ENCODE results near the gene NEK6. TPM values are rescaled to one million over a fixed set of nuclear protein-coding genes. Genes with fewer than 3 reads are reported as not detected.

The NEK6 gene
- total and polyA plus RNA-seq, 3 experiments from 2014 or later, result 9.5 to 66.0 (median 63.0) TPM

- no peak overlapping the region for H3K27ac ChIP-seq (ENCODE audit: low read depth, low read length)
- Mint-ChIP-seq H3K4me1 (peaks cover 59 to 78% (median 65%) of the 10 kb centered on the region in 3 donors), H3K9me3 (no peaks in the 10 kb centered on the region), H3K36me3 (no peaks in the 10 kb centered on the region), H3K27ac (peak overlapping the region in 4 of 8 donors; percentile 7 to 76 (median 56)), H3K27me3 (no peaks in the 10 kb centered on the region), H3K4me3 (peak overlapping the region in 4 of 7 donors; percentile 11 to 68 (median 33))
- H3K4me3 ChIP-seq (ENCODE audit: low read length), result no peak overlapping the region
- peaks cover 58% of the 10 kb centered on the region for H3K4me1 ChIP-seq (ENCODE audit: insufficient read depth, low read length)
- no peak for DNase-seq
- no peaks in the 10 kb centered on the region for H3K27me3 ChIP-seq (ENCODE audit: insufficient read depth, low read length, poor library complexity, severe bottlenecking)
- POLR2A ChIA-PET, result no interaction called here
- CTCF ChIA-PET, result no interaction called here
- H3K9me3 ChIP-seq (ENCODE audit: low read length), result no peaks in the 10 kb centered on the region
- H3K36me3 ChIP-seq (ENCODE audit: insufficient read depth, low read length), result no peaks in the 10 kb centered on the region
Measured at GRCh38 chr9:124214596-124215367, 43.0 kb upstream of the NEK6 start.

DNA sequence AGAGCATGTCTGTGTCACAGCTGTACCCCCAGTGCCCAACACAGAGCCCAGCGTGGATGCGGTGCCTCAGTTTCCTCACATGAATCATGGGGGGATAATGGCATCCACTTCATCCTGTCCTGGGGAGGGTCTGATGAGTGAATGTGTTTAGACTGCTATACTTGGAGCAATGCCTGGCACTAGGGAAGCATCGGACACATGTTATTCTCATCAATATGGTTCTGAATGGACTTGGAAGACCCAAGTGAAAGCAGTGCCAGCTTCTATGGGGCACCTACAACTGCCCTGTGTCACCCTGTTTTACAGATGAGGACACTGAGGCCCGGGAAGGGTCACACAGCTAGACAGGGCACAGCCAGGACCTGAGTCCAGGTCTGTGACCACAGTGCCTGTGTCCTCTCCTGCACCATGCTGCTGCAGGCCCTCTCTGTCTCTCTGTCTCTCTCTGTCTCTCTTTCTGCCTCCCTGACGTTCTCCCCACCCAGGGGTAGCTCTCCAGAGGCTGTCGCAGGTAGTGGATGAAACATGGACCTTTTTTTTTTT lies 42.3 kb upstream of the NEK6 start:
- DNase-seq, result no peak
- Mint-ChIP-seq H3K9me3 (no peaks in the 10 kb centered on the region), H3K4me3 (peak overlapping the region in 2 of 7 donors; percentile 25 to 71), H3K4me1 (peaks cover 60 to 77% (median 67%) of the 10 kb centered on the region in 3 donors), H3K27ac (peak overlapping the region in 3 of 8 donors; percentile 12 to 76 (median 33)), H3K27me3 (no peaks in the 10 kb centered on the region), H3K36me3 (no peaks in the 10 kb centered on the region)
- Histone ChIP-seq H3K4me1 (ENCODE audit: insufficient read depth, low read length) (peaks cover 58% of the 10 kb centered on the region), H3K4me3 (ENCODE audit: low read length) (no peak overlapping the region), H3K27ac (ENCODE audit: low read depth, low read length) (no peak overlapping the region), H3K27me3 (ENCODE audit: insufficient read depth, low read length, poor library complexity, severe bottlenecking) (no peaks in the 10 kb centered on the region), H3K36me3 (ENCODE audit: insufficient read depth, low read length) (no peaks in the 10 kb centered on the region), H3K9me3 (ENCODE audit: low read length) (no peaks in the 10 kb centered on the region)
- ChIA-PET POLR2A (no interaction called here), CTCF (interaction anchor here (1.3 kb wide), 1 partner anchor 32 kb away, joined by 4 read pairs; no protein-coding TSS in a partner anchor)

DNA sequence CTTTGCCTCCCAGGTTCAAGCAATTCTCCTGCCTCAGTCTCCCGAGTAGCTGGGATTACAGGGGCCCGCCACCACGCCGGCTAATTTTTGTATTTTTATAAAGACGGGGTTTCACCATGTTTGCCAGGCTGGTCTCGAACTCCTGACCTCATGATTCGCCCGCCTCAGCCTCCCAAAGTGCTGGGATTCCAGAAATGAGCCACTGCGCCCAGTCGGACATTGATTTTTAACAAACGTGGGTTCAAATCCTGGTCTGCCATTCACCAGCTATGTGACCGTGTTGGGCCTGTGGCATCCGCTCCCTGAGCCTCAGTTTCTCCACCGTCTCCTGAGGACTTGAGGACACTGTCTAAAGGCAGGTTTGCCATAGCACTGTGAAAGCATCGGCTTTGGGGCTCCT lies 41.8 kb upstream of the NEK6 start:
- no peak overlapping the region for H3K4me3 ChIP-seq (ENCODE audit: low read length)

DNA sequence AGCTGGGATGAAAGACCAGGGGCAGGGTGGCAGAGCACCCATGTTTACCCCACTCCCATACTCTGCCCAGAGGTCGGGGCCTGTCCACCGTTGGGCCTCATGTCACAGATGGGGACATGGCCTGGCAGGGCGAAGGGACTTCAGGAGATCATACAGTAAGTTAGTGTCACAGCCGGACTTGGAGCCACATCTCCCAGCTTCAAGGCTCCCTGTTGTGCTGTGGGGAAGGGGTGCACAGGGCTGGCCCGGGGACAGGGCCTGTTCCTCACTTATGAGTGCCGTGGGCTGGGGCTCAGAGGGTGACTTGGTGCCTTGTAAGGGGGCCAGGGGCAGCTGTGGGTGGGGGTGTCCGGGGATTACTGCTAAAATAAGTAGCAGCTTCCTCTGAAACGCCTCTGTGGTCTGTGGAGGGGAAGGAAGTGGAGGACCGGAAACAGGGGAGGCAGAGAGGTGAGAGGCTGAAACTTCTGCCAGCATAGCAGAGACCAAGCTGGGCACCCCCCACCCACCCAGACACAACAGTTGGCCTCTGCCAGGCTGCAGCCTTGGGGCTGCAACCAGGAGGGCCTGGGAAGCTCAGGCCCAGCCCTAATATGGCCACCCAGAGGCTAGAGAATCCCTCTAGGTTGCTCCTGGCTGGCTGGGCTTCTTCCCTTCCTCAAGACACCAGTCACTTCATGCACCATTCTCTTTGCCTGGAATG lies 41.1 kb upstream of the NEK6 start:
- H3K36me3 Mint-ChIP-seq, result no peaks in the 10 kb centered on the region
- Histone ChIP-seq H3K4me3 (ENCODE audit: low read length) (peak overlapping the region; percentile 13), H3K9me3 (ENCODE audit: low read length) (no peaks in the 10 kb centered on the region), H3K36me3 (ENCODE audit: insufficient read depth, low read length) (no peaks in the 10 kb centered on the region), H3K27me3 (ENCODE audit: insufficient read depth, low read length, poor library complexity, severe bottlenecking) (no peaks in the 10 kb centered on the region), H3K4me1 (ENCODE audit: insufficient read depth, low read length) (peaks cover 58% of the 10 kb centered on the region), H3K27ac (ENCODE audit: low read depth, low read length) (peak overlapping the region; percentile 16)
- POLR2A ChIA-PET, result no interaction called here
- H3K4me1 Mint-ChIP-seq, result peaks cover 68 to 74% (median 69%) of the 10 kb centered on the region in 3 donors
- H3K9me3 Mint-ChIP-seq, result no peaks in the 10 kb centered on the region
- CTCF ChIA-PET, result interaction anchor here (1.3 to 1.5 kb wide), 2 partner anchors 19 to 33 kb away, joined by 3 to 4 read pairs; no protein-coding TSS in a partner anchor
- H3K27ac Mint-ChIP-seq, result peak overlapping the region; percentile 56 to 95 (median 84)
- H3K4me3 Mint-ChIP-seq, result peak overlapping the region; percentile 43 to 87 (median 71)
- DNase-seq, result peak in 3 of 5 donors; percentile 32 to 65 (median 47)
- H3K27me3 Mint-ChIP-seq, result no peaks in the 10 kb centered on the region

More for the DNA sequence above, 41.8 kb upstream of the NEK6 start:
- H3K27me3 ChIP-seq (ENCODE audit: insufficient read depth, low read length, poor library complexity, severe bottlenecking), result no peaks in the 10 kb centered on the region
- no peaks in the 10 kb centered on the region for H3K9me3 Mint-ChIP-seq
- no peak for DNase-seq
- no peak overlapping the region for H3K27ac ChIP-seq (ENCODE audit: low read depth, low read length)
- ChIA-PET POLR2A (no interaction called here), CTCF (interaction anchor here (1.3 kb wide), 1 partner anchor 32 kb away, joined by 4 read pairs; no protein-coding TSS in a partner anchor)
- no peaks in the 10 kb centered on the region for H3K27me3 Mint-ChIP-seq
- H3K36me3 Mint-ChIP-seq, result no peaks in the 10 kb centered on the region
- H3K9me3 ChIP-seq (ENCODE audit: low read length), result no peaks in the 10 kb centered on the region
- peaks cover 64 to 72% (median 64%) of the 10 kb centered on the region in 3 donors for H3K4me1 Mint-ChIP-seq
- H3K27ac Mint-ChIP-seq, result peak overlapping the region in 4 of 8 donors; percentile 43 to 85 (median 81)
- peak overlapping the region in 5 of 7 donors; percentile 26 to 79 (median 71) for H3K4me3 Mint-ChIP-seq
- H3K36me3 ChIP-seq (ENCODE audit: insufficient read depth, low read length), result no peaks in the 10 kb centered on the region
- peaks cover 58% of the 10 kb centered on the region for H3K4me1 ChIP-seq (ENCODE audit: insufficient read depth, low read length)

DNA sequence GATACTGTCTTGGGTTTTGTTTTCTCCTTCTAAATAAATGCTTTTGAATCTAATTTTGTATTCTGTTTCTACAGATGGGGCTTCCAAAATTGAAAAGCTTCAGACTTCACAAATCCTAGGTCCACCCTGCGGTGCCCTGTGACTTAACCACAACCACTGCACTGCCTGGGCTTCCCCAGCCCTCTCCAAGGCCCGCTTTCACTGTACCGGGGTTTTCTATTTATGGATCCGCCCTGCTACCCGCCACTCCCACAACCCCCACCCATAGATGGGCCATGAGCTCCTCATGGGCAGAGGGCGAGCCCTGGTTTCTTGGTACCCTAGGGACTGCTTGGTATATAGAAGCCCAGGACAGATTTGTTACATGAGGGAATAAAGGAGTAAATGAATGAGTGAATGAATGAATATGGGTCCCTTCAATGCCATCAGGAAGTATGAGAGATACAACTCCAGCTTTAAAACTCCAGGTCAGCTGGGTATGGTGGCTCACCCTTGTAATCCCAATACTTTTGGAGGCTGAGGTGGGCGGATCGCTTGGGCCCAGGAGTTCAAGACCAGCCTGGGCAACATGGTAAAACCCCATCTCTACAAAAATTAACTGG lies 39.8 kb upstream of the NEK6 start:
- H3K27me3 ChIP-seq (ENCODE audit: insufficient read depth, low read length, poor library complexity, severe bottlenecking), result no peaks in the 10 kb centered on the region
- Mint-ChIP-seq H3K9me3 (no peaks in the 10 kb centered on the region), H3K4me1 (peaks cover 70 to 79% (median 76%) of the 10 kb centered on the region in 3 donors), H3K27ac (peak overlapping the region in 7 of 8 donors; percentile 21 to 95 (median 56)), H3K36me3 (no peaks in the 10 kb centered on the region), H3K27me3 (no peaks in the 10 kb centered on the region), H3K4me3 (peak overlapping the region in 5 of 7 donors; percentile 19 to 87 (median 70))
- no peak overlapping the region for H3K4me3 ChIP-seq (ENCODE audit: low read length)
- H3K36me3 ChIP-seq (ENCODE audit: insufficient read depth, low read length), result no peaks in the 10 kb centered on the region
- ChIA-PET POLR2A (interaction anchor here (0.7 kb wide), 1 partner anchor 1277 kb away, joined by 3 read pairs; no protein-coding TSS in a partner anchor), CTCF (interaction anchor here (0.8 to 1.5 kb wide), 2 partner anchors 21 to 91 kb away, joined by 3 read pairs; no protein-coding TSS in a partner anchor)
- H3K4me1 ChIP-seq (ENCODE audit: insufficient read depth, low read length), result peaks cover 58% of the 10 kb centered on the region
- no peaks in the 10 kb centered on the region for H3K9me3 ChIP-seq (ENCODE audit: low read length)
- H3K27ac ChIP-seq (ENCODE audit: low read depth, low read length), result no peak overlapping the region
- DNase-seq, result no peak

DNA sequence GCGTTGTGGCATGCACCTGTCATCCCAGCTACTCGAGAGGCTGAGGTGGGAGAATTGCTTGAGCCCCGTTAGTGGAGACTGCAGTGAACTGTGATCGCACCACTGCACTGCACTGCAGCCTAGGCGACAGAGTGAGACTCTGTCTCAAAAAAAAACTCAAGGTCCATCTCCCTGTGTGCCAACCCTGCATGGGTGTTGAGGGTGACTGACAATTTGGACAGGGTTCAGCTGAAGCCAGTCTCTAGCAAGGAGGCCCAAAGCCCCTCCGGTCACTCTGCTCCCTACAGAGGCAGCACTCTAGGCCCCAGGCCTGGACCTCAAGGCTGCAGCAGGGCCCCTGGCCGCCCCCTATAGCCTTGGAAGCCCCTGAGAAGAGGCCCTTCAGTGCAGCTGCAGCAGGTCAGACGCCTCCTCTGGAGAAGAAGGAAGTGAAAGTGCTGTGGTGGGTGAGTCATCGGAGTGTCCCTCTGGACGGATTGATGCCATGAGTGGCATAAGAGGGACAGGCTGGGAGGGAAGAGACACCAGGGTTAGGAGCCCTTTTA lies 39.2 kb upstream of the NEK6 start:
- no peaks in the 10 kb centered on the region for H3K27me3 ChIP-seq (ENCODE audit: insufficient read depth, low read length, poor library complexity, severe bottlenecking)
- no peaks in the 10 kb centered on the region for H3K27me3 Mint-ChIP-seq
- H3K4me3 Mint-ChIP-seq, result peak overlapping the region in 3 of 7 donors; percentile 10 to 72 (median 28)
- H3K9me3 Mint-ChIP-seq, result no peaks in the 10 kb centered on the region
- H3K36me3 ChIP-seq (ENCODE audit: insufficient read depth, low read length), result no peaks in the 10 kb centered on the region
- no peaks in the 10 kb centered on the region for H3K9me3 ChIP-seq (ENCODE audit: low read length)
- H3K27ac Mint-ChIP-seq, result peak overlapping the region in 2 of 8 donors; percentile 70 to 73
- H3K4me1 ChIP-seq (ENCODE audit: insufficient read depth, low read length), result peaks cover 57% of the 10 kb centered on the region
- no peak overlapping the region for H3K27ac ChIP-seq (ENCODE audit: low read depth, low read length)
- POLR2A ChIA-PET, result no interaction called here
- CTCF ChIA-PET, result interaction anchor here (1.5 kb wide), 1 partner anchor 21 kb away, joined by 3 read pairs; no protein-coding TSS in a partner anchor
- H3K4me3 ChIP-seq (ENCODE audit: low read length), result no peak overlapping the region
- no peaks in the 10 kb centered on the region for H3K36me3 Mint-ChIP-seq
- peaks cover 67 to 76% (median 75%) of the 10 kb centered on the region in 3 donors for H3K4me1 Mint-ChIP-seq
- no peak for DNase-seq

GRCh38 chr9:124218987-124219461 lies 38.7 kb upstream of the NEK6 start:
- no peaks in the 10 kb centered on the region for H3K9me3 ChIP-seq (ENCODE audit: low read length)
- DNase-seq, result no peak
- no peaks in the 10 kb centered on the region for H3K27me3 Mint-ChIP-seq
- no peak overlapping the region for H3K4me3 ChIP-seq (ENCODE audit: low read length)
- H3K27ac ChIP-seq (ENCODE audit: low read depth, low read length), result no peak overlapping the region
- peak overlapping the region in 2 of 7 donors; percentile 28 to 72 for H3K4me3 Mint-ChIP-seq
- peak overlapping the region in 2 of 8 donors; percentile 70 to 73 for H3K27ac Mint-ChIP-seq
- H3K36me3 Mint-ChIP-seq, result no peaks in the 10 kb centered on the region
- H3K36me3 ChIP-seq (ENCODE audit: insufficient read depth, low read length), result no peaks in the 10 kb centered on the region
- peaks cover 52% of the 10 kb centered on the region for H3K4me1 ChIP-seq (ENCODE audit: insufficient read depth, low read length)
- CTCF ChIA-PET, result no interaction called here
- no peaks in the 10 kb centered on the region for H3K27me3 ChIP-seq (ENCODE audit: insufficient read depth, low read length, poor library complexity, severe bottlenecking)
- peaks cover 63 to 73% (median 70%) of the 10 kb centered on the region in 3 donors for H3K4me1 Mint-ChIP-seq
- no peaks in the 10 kb centered on the region for H3K9me3 Mint-ChIP-seq
- POLR2A ChIA-PET, result no interaction called here
